PC-3 (cell line): ENCODE measurements around the gene SLC25A17. TPM values are rescaled to one million over a fixed set of nuclear protein-coding genes. Genes with fewer than 3 reads are reported as not detected.

ENCODE experiments used
- ATAC-seq: fragments of 200-7000 bp; cut with Tn5 transposase; 2 replicates; pipeline ENCODE4 v1.9.1; 2020; ENCODE audit warnings: mild to moderate bottlenecking, moderate library complexity
- BruUV-seq: library from RNA; stranded (reverse); fragments of 400-500 nt; replicated peaks from 2 replicates; lab custom pipeline; 2021; lab: Mats Ljungman, UMichigan
- CTCF ChIA-PET: fragments of 300-600 bp; sonication (Branson Sonifier 250); formaldehyde crosslinking; loops from one replicate; lab custom pipeline; 2022; ENCODE audit warnings: antibody characterized with exemption; lab: Charles Lee
- POLR2A ChIA-PET: fragments of 300-600 bp; sonication (Branson Sonifier 250); formaldehyde crosslinking; loops from one replicate; lab custom pipeline; 2022; ENCODE audit warnings: antibody characterized with exemption; ENCODE audit not compliant: unreplicated experiment; lab: Charles Lee
- DNase-seq: peaks from one replicate; pipeline ENCODE4 v3.0.0-alpha.2; 2015
- H2AFZ ChIP-seq: fragments of 300-600 bp; sonication (generic); 2 replicates; pipeline ENCODE4 v1.6.0; 2016; ENCODE audit warnings: antibody characterized with exemption, low read length
- H3F3A ChIP-seq: fragments of 300-600 bp; sonication (generic); one replicate; pipeline ENCODE4 v1.6.0; 2017; ENCODE audit warnings: antibody characterized with exemption, low read length, control low read depth, mild to moderate bottlenecking; ENCODE audit not compliant: unreplicated experiment
- H3K27ac ChIP-seq: fragments of 300-600 bp; sonication (generic); 2 replicates; pipeline ENCODE4 v1.5.1; 2016; ENCODE audit warnings: mild to moderate bottlenecking, low read length
- H3K27me3 ChIP-seq: fragments of 300-600 bp; sonication (generic); 2 replicates; pipeline ENCODE4 v1.6.1; 2016; ENCODE audit warnings: low read length, mixed read lengths
- H3K36me3 ChIP-seq: fragments of 300-600 bp; sonication (generic); 2 replicates; pipeline ENCODE4 v1.6.1; 2016; ENCODE audit warnings: low read depth, mixed run types, low read length, mixed read lengths
- H3K4me1 ChIP-seq: fragments of 300-600 bp; sonication (generic); 2 replicates; pipeline ENCODE4 v1.5.1; 2016; ENCODE audit warnings: low read length; ENCODE audit not compliant: insufficient read depth
- H3K4me2 ChIP-seq: fragments of 300-600 bp; sonication (generic); 2 replicates; pipeline ENCODE4 v1.6.0; 2016; ENCODE audit warnings: low read length
- H3K4me3 ChIP-seq: fragments of 300-600 bp; sonication (generic); 2 replicates; pipeline ENCODE4 v1.5.1; 2016; ENCODE audit warnings: mild to moderate bottlenecking, low read length, mixed read lengths
- H3K79me2 ChIP-seq: fragments of 300-600 bp; sonication (generic); 2 replicates; pipeline ENCODE4 v1.6.1; 2017; ENCODE audit warnings: low read length, mixed read lengths
- H3K9ac ChIP-seq: fragments of 300-600 bp; sonication (generic); 2 replicates; pipeline ENCODE4 v1.6.0; 2016; ENCODE audit warnings: mild to moderate bottlenecking, low read length
- H3K9me2 ChIP-seq: fragments of 300-600 bp; sonication (generic); replicated peaks from 2 replicates; pipeline ENCODE4 v1.6.1; 2016; ENCODE audit warnings: mixed run types, low read length, mixed read lengths
- H3K9me3 ChIP-seq: fragments of 300-600 bp; sonication (generic); 2 replicates; pipeline ENCODE4 v1.6.1; 2016; ENCODE audit warnings: low read length, mixed read lengths
- H4K20me1 ChIP-seq: fragments of 300-600 bp; sonication (generic); 2 replicates; pipeline ENCODE4 v1.6.1; 2016; ENCODE audit warnings: low read length, mixed read lengths
- EZH2 ChIP-seq: fragments of 300-600 bp; sonication (generic); IDR thresholded peaks from one replicate; pipeline ENCODE4 v1.6.1; 2017; ENCODE audit warnings: antibody characterized with exemption, mild to moderate bottlenecking, low read length; ENCODE audit not compliant: unreplicated experiment
- EZH2phosphoT487 ChIP-seq: fragments of 300-600 bp; sonication (generic); IDR thresholded peaks from 2 replicates; pipeline ENCODE4 v1.6.1; 2018; ENCODE audit warnings: mild to moderate bottlenecking, antibody characterized with exemption, low read length, borderline replicate concordance
- intact Hi-C: fragments of 100-400 bp; cut with micrococcal nuclease; formaldehyde crosslinking; loops from 2 replicates; pipeline ENCODE4 v1.9.0; 2023
- total RNA-seq: library from RNA; depleted of rRNA; stranded (reverse); fragments of >200 nt; gene quantifications from 2 replicates; pipeline ENCODE4 v1.2.3, GENCODE V29; 2014
- TF ChIP-seq, protein P1 (sequence below): fragments of 300-600 bp; sonication (generic); conservative IDR thresholded peaks from 2 replicates; pipeline ENCODE4 v1.5.1; 2017; ENCODE audit warnings: antibody characterized with exemption, low read depth, mild to moderate bottlenecking, low read length

SLC25A17 gene
- total RNA-seq, 1 experiment from 2014 or later: 18.3 TPM

- intact Hi-C loops: no loop called here
- ChIA-PET CTCF (no interaction called here), POLR2A (no interaction called here)
- no peak for ATAC-seq
- DNase-seq: no peak
- Histone ChIP-seq H3F3A (no peaks in the 10 kb centered on the region), H4K20me1 (no peaks in the 10 kb centered on the region), H3K36me3 (no peaks in the 10 kb centered on the region), H3K79me2 (no peaks in the 10 kb centered on the region), H3K4me3 (no peak overlapping the region), H3K27ac (peak overlapping the region; percentile 93), H3K4me1 (peaks cover 19% of the 10 kb centered on the region), H2AFZ (peak overlapping the region; percentile 67), H3K9me3 (no peaks in the 10 kb centered on the region), H3K9me2 (no peaks in the 10 kb centered on the region), H3K27me3 (no peaks in the 10 kb centered on the region), H3K9ac (peak overlapping the region; percentile 31; the same call in 1 of the 2 replicates), H3K4me2 (peak overlapping the region; percentile 62)
- no TSS peak for BruUV-seq
- TF ChIP-seq EZH2 (no peak), EZH2phosphoT487 (no peak)
- TF ChIP-seq, protein P1, sequence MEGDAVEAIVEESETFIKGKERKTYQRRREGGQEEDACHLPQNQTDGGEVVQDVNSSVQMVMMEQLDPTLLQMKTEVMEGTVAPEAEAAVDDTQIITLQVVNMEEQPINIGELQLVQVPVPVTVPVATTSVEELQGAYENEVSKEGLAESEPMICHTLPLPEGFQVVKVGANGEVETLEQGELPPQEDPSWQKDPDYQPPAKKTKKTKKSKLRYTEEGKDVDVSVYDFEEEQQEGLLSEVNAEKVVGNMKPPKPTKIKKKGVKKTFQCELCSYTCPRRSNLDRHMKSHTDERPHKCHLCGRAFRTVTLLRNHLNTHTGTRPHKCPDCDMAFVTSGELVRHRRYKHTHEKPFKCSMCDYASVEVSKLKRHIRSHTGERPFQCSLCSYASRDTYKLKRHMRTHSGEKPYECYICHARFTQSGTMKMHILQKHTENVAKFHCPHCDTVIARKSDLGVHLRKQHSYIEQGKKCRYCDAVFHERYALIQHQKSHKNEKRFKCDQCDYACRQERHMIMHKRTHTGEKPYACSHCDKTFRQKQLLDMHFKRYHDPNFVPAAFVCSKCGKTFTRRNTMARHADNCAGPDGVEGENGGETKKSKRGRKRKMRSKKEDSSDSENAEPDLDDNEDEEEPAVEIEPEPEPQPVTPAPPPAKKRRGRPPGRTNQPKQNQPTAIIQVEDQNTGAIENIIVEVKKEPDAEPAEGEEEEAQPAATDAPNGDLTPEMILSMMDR: no peak
Measured at GRCh38 chr22:40732999-40733292, 86.2 kb downstream of the SLC25A17 start.

- Histone ChIP-seq H3K9ac (no peak overlapping the region), H2AFZ (no peak overlapping the region), H3F3A (no peaks in the 10 kb centered on the region), H4K20me1 (no peaks in the 10 kb centered on the region), H3K79me2 (no peaks in the 10 kb centered on the region), H3K4me3 (no peak overlapping the region), H3K4me2 (no peak overlapping the region), H3K36me3 (no peaks in the 10 kb centered on the region), H3K27me3 (no peaks in the 10 kb centered on the region), H3K9me3 (no peaks in the 10 kb centered on the region), H3K4me1 (peaks cover 19% of the 10 kb centered on the region), H3K9me2 (no peaks in the 10 kb centered on the region), H3K27ac (no peak overlapping the region)
- intact Hi-C loops: no loop called here
- DNase-seq: no peak
- CTCF ChIA-PET: no interaction called here
- no peak for ATAC-seq
- BruUV-seq: no TSS peak
- POLR2A ChIA-PET: no interaction called here
- no peak for TF ChIP-seq EZH2
- TF ChIP-seq, protein P1: no peak
- TF ChIP-seq EZH2phosphoT487: no peak
Measured at GRCh38 chr22:40729284-40729683, 89.9 kb downstream of the SLC25A17 start.

GRCh38 chr22:40728731-40729189, 90.4 kb downstream of the SLC25A17 start:
- H3K9me3 ChIP-seq: no peaks in the 10 kb centered on the region
- H3K27ac ChIP-seq: no peak overlapping the region
- no peak for DNase-seq
- H3K9ac ChIP-seq: no peak overlapping the region
- ChIA-PET POLR2A (no interaction called here), CTCF (no interaction called here)
- no peak for ATAC-seq
- intact Hi-C loops: no loop called here
- H3K36me3 ChIP-seq: no peaks in the 10 kb centered on the region
- no peak overlapping the region for H3K4me2 ChIP-seq
- TF ChIP-seq, protein P1: no peak
- TF ChIP-seq EZH2 (no peak), EZH2phosphoT487 (no peak)
- no peaks in the 10 kb centered on the region for H4K20me1 ChIP-seq
- H3K9me2 ChIP-seq: no peaks in the 10 kb centered on the region
- H3K4me1 ChIP-seq: peaks cover 19% of the 10 kb centered on the region
- no peak overlapping the region for H2AFZ ChIP-seq
- no peak overlapping the region for H3K4me3 ChIP-seq
- no TSS peak for BruUV-seq
- H3K27me3 ChIP-seq: no peaks in the 10 kb centered on the region
- no peaks in the 10 kb centered on the region for H3F3A ChIP-seq
- H3K79me2 ChIP-seq: no peaks in the 10 kb centered on the region
